OCI-LY3 (cell line): ENCODE measurements around the gene IL32.

Source experiments
- H2AFZ ChIP-seq: fragments of 200-600, 300-600 bp; shearing (Covaris generic); 2 replicates; pipeline ENCODE4 v1.6.0; 2014; ENCODE audit warnings: antibody characterized with exemption, low read depth, low read length
- H3K27ac ChIP-seq: fragments of 200-600, 300-600 bp; sonication (generic); 2 replicates; pipeline ENCODE4 v1.5.1; 2014; ENCODE audit warnings: mild to moderate bottlenecking, low read length, moderate library complexity, mixed read lengths
- H3K27me3 ChIP-seq: fragments of 200-600, 300-600 bp; sonication (generic); 2 replicates; pipeline ENCODE4 v1.6.1; 2014; ENCODE audit warnings: low read depth, low read length, mixed read lengths
- H3K36me3 ChIP-seq: fragments of 200-600, 300-600 bp; sonication (generic); replicated peaks from 2 replicates; pipeline ENCODE3; 2014; ENCODE audit warnings: low read depth, low read length, mixed read lengths
- H3K4me1 ChIP-seq: fragments of 300-600, 200-600 bp; sonication (generic); 2 replicates; pipeline ENCODE4 v1.6.1; 2014; ENCODE audit warnings: low read length, mixed read lengths
- H3K4me2 ChIP-seq: fragments of 200-600, 300-600 bp; sonication (generic); 2 replicates; pipeline ENCODE4 v1.6.1; 2014; ENCODE audit warnings: low read length, mixed read lengths
- H3K4me3 ChIP-seq: fragments of 300-600, 200-600 bp; sonication (generic); 2 replicates; pipeline ENCODE4 v1.5.1; 2014; ENCODE audit warnings: antibody characterized with exemption, mild to moderate bottlenecking, low read length, moderate library complexity
- H3K79me2 ChIP-seq: fragments of 300-600, 200-600 bp; shearing (Covaris generic); 2 replicates; pipeline ENCODE4 v1.6.1; 2014; ENCODE audit warnings: mild to moderate bottlenecking, low read length, mixed read lengths
- H3K9ac ChIP-seq: fragments of 300-600, 200-600 bp; shearing (Covaris generic); 2 replicates; pipeline ENCODE4 v1.6.0; 2014; ENCODE audit warnings: mild to moderate bottlenecking, low read length, moderate library complexity
- H3K9me3 ChIP-seq: fragments of 200-600, 300-600 bp; shearing (Covaris generic); 2 replicates; pipeline ENCODE4 v1.6.1; 2014; ENCODE audit warnings: low read length, mixed read lengths; ENCODE audit not compliant: insufficient read depth
- H4K20me1 ChIP-seq: fragments of 200-600, 300-600 bp; sonication (generic); 2 replicates; pipeline ENCODE4 v1.6.1; 2016; ENCODE audit warnings: low read length, mixed read lengths; ENCODE audit not compliant: insufficient read depth
- EZH2phosphoT487 ChIP-seq: fragments of 200-600 bp; shearing (Covaris generic); IDR thresholded peaks from 2 replicates; pipeline ENCODE4 v1.6.1; 2018; ENCODE audit warnings: antibody characterized with exemption, mixed run types, low read depth
- TF ChIP-seq, protein P1 (sequence below): fragments of 200-600, 300-600 bp; sonication (generic); IDR thresholded peaks from 2 replicates; pipeline ENCODE4 v1.5.1; 2014; ENCODE audit warnings: antibody characterized with exemption, low read length, low read depth

The IL32 gene, protein sequence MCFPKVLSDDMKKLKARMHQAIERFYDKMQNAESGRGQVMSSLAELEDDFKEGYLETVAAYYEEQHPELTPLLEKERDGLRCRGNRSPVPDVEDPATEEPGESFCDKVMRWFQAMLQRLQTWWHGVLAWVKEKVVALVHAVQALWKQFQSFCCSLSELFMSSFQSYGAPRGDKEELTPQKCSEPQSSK

DNA sequence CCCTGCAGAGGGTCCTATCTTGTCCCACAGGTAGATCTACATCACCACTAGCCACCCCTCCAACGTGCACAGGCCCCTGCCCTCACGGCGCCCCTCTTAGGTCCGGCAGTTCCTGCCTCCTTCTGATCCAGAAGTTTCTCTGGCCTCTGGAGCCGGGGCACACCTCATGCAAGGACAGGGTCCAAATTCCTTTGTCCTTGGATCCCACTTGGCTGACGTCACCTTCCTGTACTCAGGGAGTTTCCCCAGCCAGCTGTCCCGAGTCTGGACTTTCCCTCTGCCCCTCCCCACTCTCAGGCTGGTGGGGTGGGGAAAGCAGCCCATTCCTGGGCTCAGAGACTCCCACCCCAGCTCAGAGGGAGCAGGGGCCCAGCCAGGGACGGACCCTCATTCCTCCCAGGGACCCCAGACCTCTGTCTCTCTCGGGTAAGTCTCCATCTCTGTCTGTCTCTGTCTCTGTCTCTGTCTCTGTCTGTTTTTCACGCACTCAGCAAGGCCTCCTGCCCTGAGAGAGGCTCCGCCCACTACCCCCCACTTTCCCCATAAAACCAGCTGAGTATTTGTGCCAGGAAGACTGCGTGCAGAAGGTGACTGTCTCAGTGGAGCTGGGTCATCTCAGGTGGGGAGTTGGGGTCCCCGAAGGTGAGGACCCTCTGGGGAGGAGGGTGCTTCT is at the start of gene IL32:
IL32 (plus strand) TSS at position 572 of the 673 bp plus-strand sequence. CDS start 172 bp downstream, outside the sequence.
- TF ChIP-seq, protein P1, sequence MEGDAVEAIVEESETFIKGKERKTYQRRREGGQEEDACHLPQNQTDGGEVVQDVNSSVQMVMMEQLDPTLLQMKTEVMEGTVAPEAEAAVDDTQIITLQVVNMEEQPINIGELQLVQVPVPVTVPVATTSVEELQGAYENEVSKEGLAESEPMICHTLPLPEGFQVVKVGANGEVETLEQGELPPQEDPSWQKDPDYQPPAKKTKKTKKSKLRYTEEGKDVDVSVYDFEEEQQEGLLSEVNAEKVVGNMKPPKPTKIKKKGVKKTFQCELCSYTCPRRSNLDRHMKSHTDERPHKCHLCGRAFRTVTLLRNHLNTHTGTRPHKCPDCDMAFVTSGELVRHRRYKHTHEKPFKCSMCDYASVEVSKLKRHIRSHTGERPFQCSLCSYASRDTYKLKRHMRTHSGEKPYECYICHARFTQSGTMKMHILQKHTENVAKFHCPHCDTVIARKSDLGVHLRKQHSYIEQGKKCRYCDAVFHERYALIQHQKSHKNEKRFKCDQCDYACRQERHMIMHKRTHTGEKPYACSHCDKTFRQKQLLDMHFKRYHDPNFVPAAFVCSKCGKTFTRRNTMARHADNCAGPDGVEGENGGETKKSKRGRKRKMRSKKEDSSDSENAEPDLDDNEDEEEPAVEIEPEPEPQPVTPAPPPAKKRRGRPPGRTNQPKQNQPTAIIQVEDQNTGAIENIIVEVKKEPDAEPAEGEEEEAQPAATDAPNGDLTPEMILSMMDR: no peak
- no peak for TF ChIP-seq EZH2phosphoT487
- Histone ChIP-seq H3K27me3 (peaks cover 4% of the 10 kb centered on the region; the same call in 1 of the 2 replicates), H4K20me1 (no peaks in the 10 kb centered on the region), H3K9ac (peak within 1 kb of the TSS; percentile 38; the same call in 1 of the 2 replicates), H3K4me2 (peak within 1 kb of the TSS; percentile 48), H3K36me3 (no peaks in the 10 kb centered on the region), H3K4me3 (peak within 1 kb of the TSS; percentile 47), H2AFZ (peak within 1 kb of the TSS; percentile 68), H3K27ac (no peak within 1 kb of the TSS), H3K4me1 (peaks cover 15% of the 10 kb centered on the region), H3K79me2 (no peaks in the 10 kb centered on the region), H3K9me3 (no peaks in the 10 kb centered on the region)

DNA sequence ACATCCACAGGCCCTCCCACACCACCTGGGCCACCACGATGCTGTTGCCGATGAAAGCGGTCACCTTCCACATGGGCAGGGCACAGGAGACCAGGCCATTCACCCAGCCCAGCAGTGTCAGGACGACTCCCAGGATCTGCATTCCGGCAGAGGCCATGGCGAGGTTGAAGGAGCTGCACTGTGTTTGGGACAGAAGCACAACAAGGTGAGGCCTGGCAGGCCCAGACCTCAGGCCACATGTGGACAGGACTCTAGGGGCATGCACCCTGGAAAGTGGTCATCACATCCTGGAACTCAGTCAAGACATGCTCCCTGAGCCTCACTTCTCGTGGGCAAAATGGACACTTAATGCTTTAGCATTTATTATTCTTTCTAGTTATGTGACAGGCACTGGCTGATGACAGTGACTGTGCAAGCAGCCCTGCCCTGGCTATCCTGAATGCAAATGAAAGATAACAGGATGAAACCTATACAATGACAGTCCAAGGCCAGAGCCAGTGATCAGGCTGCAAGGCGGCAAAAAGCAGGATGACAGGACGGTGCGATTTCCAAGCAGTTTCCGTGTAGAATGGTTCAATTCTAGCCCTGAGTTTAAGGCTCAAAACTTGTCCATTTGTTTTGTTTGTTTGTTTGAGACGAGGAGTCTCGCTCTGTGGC is 49.4 kb upstream of the IL32 start:
- Histone ChIP-seq H3K79me2 (no peaks in the 10 kb centered on the region), H3K27ac (no peak overlapping the region), H3K4me1 (peaks cover 9% of the 10 kb centered on the region), H2AFZ (no peak overlapping the region), H3K27me3 (peaks cover 7% of the 10 kb centered on the region; the same call in 1 of the 2 replicates), H3K36me3 (no peaks in the 10 kb centered on the region), H3K9ac (no peak overlapping the region), H4K20me1 (no peaks in the 10 kb centered on the region), H3K4me3 (no peak overlapping the region), H3K4me2 (no peak overlapping the region), H3K9me3 (no peaks in the 10 kb centered on the region)
- TF ChIP-seq, protein P1: no peak
- no peak for TF ChIP-seq EZH2phosphoT487

DNA sequence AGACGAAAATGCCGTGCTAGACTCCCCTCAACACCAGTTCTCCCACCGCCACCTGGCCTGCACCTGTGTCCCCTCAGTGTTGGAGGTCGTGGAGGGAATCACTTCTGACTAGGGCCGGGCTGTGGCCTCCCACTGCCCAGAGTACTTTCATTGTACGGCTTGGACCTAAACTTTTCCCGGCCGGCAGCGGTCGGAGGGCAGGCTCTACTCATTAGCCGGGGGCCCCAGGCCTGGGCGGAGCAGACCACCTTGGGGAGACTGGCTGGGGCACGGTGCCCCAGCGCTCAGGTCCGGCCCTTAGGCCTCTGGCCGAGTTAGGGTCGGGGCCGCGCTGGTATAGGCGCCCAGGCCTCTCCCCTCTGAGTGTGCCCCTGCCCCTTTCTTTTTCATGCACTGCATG is 48.1 kb upstream of the IL32 start:
- Histone ChIP-seq H3K9ac (no peak overlapping the region), H3K79me2 (no peaks in the 10 kb centered on the region), H4K20me1 (no peaks in the 10 kb centered on the region), H3K4me3 (no peak overlapping the region), H2AFZ (no peak overlapping the region), H3K9me3 (no peaks in the 10 kb centered on the region), H3K27ac (no peak overlapping the region), H3K4me1 (peaks cover 22% of the 10 kb centered on the region), H3K36me3 (no peaks in the 10 kb centered on the region), H3K27me3 (no peaks in the 10 kb centered on the region), H3K4me2 (no peak overlapping the region)
- TF ChIP-seq EZH2phosphoT487: no peak

DNA sequence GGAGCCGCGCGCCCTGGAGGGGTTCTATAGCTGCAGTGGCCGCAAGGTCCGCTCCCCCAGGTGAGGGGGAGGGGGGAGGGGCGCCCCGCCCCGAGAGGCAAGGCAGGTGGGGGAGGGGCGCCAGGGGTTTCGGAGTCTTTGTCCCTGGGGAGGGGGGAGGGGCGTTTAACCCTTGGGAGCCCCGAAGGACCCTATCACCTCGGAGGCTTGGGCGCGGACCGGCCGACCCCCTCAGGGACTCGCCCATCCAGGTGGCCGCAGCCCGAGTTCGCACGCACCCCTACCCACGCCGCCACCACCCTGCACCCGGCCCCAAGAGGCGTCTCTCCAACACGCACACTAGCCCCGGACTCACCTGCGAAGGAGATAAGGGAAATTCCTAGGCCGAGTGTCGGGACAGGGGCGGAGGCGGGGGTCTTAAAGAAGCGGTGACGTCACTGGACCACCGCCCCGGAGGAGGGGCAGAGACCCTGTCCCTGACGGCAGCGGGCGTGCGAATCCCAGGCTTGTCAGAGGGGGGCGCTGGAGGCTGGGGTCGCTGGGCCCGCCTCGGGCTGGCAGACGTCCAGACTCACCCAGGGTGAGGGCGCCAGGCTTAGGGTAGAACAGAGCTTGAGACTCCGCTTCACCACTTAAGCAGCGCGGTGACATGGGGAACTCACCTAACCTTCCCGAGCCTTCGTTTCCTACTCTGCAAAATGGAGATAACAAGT is 47.5 kb upstream of the IL32 start, which contains the start of gene CLDN6:
CLDN6 (minus strand) TSS at position 390 of the 713 bp plus-strand sequence. CDS start 2,162 bp downstream, outside the sequence.
- H3K36me3 ChIP-seq: no peaks in the 10 kb centered on the region
- H3K27ac ChIP-seq: no peak within 1 kb of the TSS
- H3K9ac ChIP-seq: no peak within 1 kb of the TSS
- H3K4me3 ChIP-seq: no peak within 1 kb of the TSS
- H3K27me3 ChIP-seq: no peaks in the 10 kb centered on the region
- no peaks in the 10 kb centered on the region for H3K9me3 ChIP-seq
- H3K4me2 ChIP-seq: no peak within 1 kb of the TSS
- no peaks in the 10 kb centered on the region for H4K20me1 ChIP-seq
- no peak within 1 kb of the TSS for H2AFZ ChIP-seq
- peaks cover 27% of the 10 kb centered on the region for H3K4me1 ChIP-seq
- no peaks in the 10 kb centered on the region for H3K79me2 ChIP-seq
- TF ChIP-seq, protein P1: 0 out of 2 replicates have a peak, but pooled peaks have one; percentile 11
- no peak for TF ChIP-seq EZH2phosphoT487
